ENCODE measurements around the gene WFDC11. TPM values are rescaled to one million over a fixed set of nuclear protein-coding genes. Genes with fewer than 3 reads are reported as not detected.
"Not testable (repeated sequence)": the region's sequence is repeated elsewhere in the genome, so short reads cannot be mapped to it uniquely, and the experiment has no call there.

Gene WFDC11
- total and polyA plus RNA-seq, 8 donors: not detected

- 34 to 57% (median 47%) methylated on average over 4 of the region's 4 CpGs for WGBS, 5 donors
- intact Hi-C loops (cut with DNase I; ENCODE audit: low total_unique reads): no loop called here
- H3K9me3 ChIP-seq: no peaks in the 10 kb centered on the region
These were observed 31.1 kb upstream of the WFDC11 start for GRCh38 chr20:45701104-45701503.

GRCh38 chr20:45695496-45695895, 25.5 kb upstream of the WFDC11 start:
- H3K4me1 ChIP-seq: no peaks in the 10 kb centered on the region
- no peak overlapping the region for H3K27ac ChIP-seq
- H3K36me3 ChIP-seq: no peaks in the 10 kb centered on the region
- 88 to 92% (median 90%) methylated on average over 2 of the region's 2 CpGs for WGBS, 5 donors
- no peaks in the 10 kb centered on the region for H3K9me3 ChIP-seq
- intact Hi-C loops (cut with DNase I; ENCODE audit: low total_unique reads): no loop called here
- TF ChIP-seq CTCF (IDR thresholded peaks at IDR 0.05): no peak
- TF ChIP-seq POLR2AphosphoS5 (IDR thresholded peaks at IDR 0.05): no peak
- no peak for TF ChIP-seq POLR2A (IDR thresholded peaks at IDR 0.05)
- DNase-seq: no peak
- no peaks in the 10 kb centered on the region for H3K27me3 ChIP-seq
- H3K4me3 ChIP-seq: no peak overlapping the region

More at GRCh38 chr20:45701104-45701503, 31.1 kb upstream of the WFDC11 start:
- H3K4me1 ChIP-seq: no peaks in the 10 kb centered on the region
- TF ChIP-seq CTCF (IDR thresholded peaks at IDR 0.05) (no peak), POLR2A (IDR thresholded peaks at IDR 0.05) (no peak), POLR2AphosphoS5 (IDR thresholded peaks at IDR 0.05) (no peak), EP300 (IDR thresholded peaks at IDR 0.05) (no peak)
- no peak overlapping the region for H3K4me3 ChIP-seq
- no peaks in the 10 kb centered on the region for H3K36me3 ChIP-seq
- no peak for DNase-seq
- H3K27ac ChIP-seq: no peak overlapping the region
- no peaks in the 10 kb centered on the region for H3K27me3 ChIP-seq

GRCh38 chr20:45693346-45693745, 23.3 kb upstream of the WFDC11 start:
- H3K4me3 ChIP-seq; DNase-seq; H3K27me3 ChIP-seq; intact Hi-C loops (cut with DNase I; ENCODE audit: low total_unique reads); H3K36me3 ChIP-seq; H3K9me3 ChIP-seq; H3K4me1 ChIP-seq; H3K27ac ChIP-seq: not testable (repeated sequence)
- WGBS, 5 donors: 79 to 83% (median 82%) methylated on average over 10 to 12 of the region's 12 CpGs

- H3K36me3 ChIP-seq: no peaks in the 10 kb centered on the region
- no peak overlapping the region for H3K27ac ChIP-seq
- TF ChIP-seq CTCF (IDR thresholded peaks at IDR 0.05): no peak
- TF ChIP-seq POLR2AphosphoS5 (IDR thresholded peaks at IDR 0.05): no peak
- no peak for TF ChIP-seq EP300 (IDR thresholded peaks at IDR 0.05)
- TF ChIP-seq POLR2A (IDR thresholded peaks at IDR 0.05): no peak
- intact Hi-C loops (cut with DNase I; ENCODE audit: low total_unique reads): no loop called here
- H3K4me3 ChIP-seq: no peak overlapping the region
- WGBS, 5 donors: 53 to 61% (median 57%) methylated on average over 2 to 3 of the region's 3 CpGs
- DNase-seq: peak in 1 of 2 donors; percentile 7
- H3K9me3 ChIP-seq: peaks cover 0 to 12% (median 5%) of the 10 kb centered on the region in 4 donors
- H3K4me1 ChIP-seq: no peaks in the 10 kb centered on the region
- H3K27me3 ChIP-seq: no peaks in the 10 kb centered on the region
These were observed 15.9 kb upstream of the WFDC11 start for GRCh38 chr20:45685896-45686295.

GRCh38 chr20:45679650-45680049, 9.6 kb upstream of the WFDC11 start:
- no peak for TF ChIP-seq POLR2AphosphoS5 (IDR thresholded peaks at IDR 0.05)
- no peaks in the 10 kb centered on the region for H3K36me3 ChIP-seq
- intact Hi-C loops (cut with DNase I; ENCODE audit: low total_unique reads): no loop called here
- no peaks in the 10 kb centered on the region for H3K27me3 ChIP-seq
- no peak overlapping the region for H3K4me3 ChIP-seq
- no peaks in the 10 kb centered on the region for H3K4me1 ChIP-seq
- no peak for DNase-seq
- peaks cover 16 to 49% (median 39%) of the 10 kb centered on the region in 4 donors for H3K9me3 ChIP-seq
- H3K27ac ChIP-seq: no peak overlapping the region
